Osteoblast (primary cell): ENCODE results near the gene UBE2E1. TPM values are rescaled to one million over a fixed set of nuclear protein-coding genes. Genes with fewer than 3 reads are reported as not detected.
"Not testable (repeated sequence)": the region's sequence is repeated elsewhere in the genome, so short reads cannot be mapped to it uniquely, and the experiment has no call there.

Experiments used
- DNase-seq: peaks from one replicate; pipeline ENCODE4 v3.0.0; 2011; ENCODE audit warnings: low spot score, mixed read lengths; ENCODE audit not compliant: insufficient read length; ENCODE audit errors: missing footprints
- H2AFZ ChIP-seq: 2 replicates; pipeline ENCODE4 v1.6.0; 2011; ENCODE audit warnings: mild to moderate bottlenecking, low read length
- H3K27ac ChIP-seq: 2 replicates; pipeline ENCODE4 v1.5.1; 2011; ENCODE audit warnings: mild to moderate bottlenecking, low read depth, low read length, moderate library complexity
- H3K27me3 ChIP-seq: 2 replicates; pipeline ENCODE4 v1.6.0; 2012; ENCODE audit warnings: mild to moderate bottlenecking, control low read depth, inconsistent platforms, low read length, moderate library complexity; ENCODE audit not compliant: insufficient read depth
- H3K36me3 ChIP-seq: 2 replicates; pipeline ENCODE4 v1.5.1; 2011; ENCODE audit warnings: mild to moderate bottlenecking, low read length, control low read depth, moderate library complexity; ENCODE audit not compliant: insufficient read depth
- H3K4me1 ChIP-seq: 2 replicates; pipeline ENCODE4 v1.5.1; 2011; ENCODE audit warnings: mild to moderate bottlenecking, low read length, control low read depth, moderate library complexity; ENCODE audit not compliant: insufficient read depth
- H3K4me2 ChIP-seq: 2 replicates; pipeline ENCODE4 v1.6.0; 2011; ENCODE audit warnings: mild to moderate bottlenecking, low read length; ENCODE audit not compliant: insufficient read depth
- H3K4me3 ChIP-seq: fragments of 200-600 bp; sonication (generic); 3 replicates; pipeline ENCODE4 v1.5.1; 2012; ENCODE audit warnings: mild to moderate bottlenecking, low read length, inconsistent platforms; ENCODE audit not compliant: insufficient read depth
- H3K79me2 ChIP-seq: 2 replicates; pipeline ENCODE4 v1.6.0; 2012; ENCODE audit warnings: mild to moderate bottlenecking, low read length, control low read depth, inconsistent platforms; ENCODE audit not compliant: insufficient read depth
- H3K9me3 ChIP-seq: 2 replicates; pipeline ENCODE4 v1.5.1; 2011; ENCODE audit warnings: low read depth, low read length, control low read depth
- H4K20me1 ChIP-seq: 2 replicates; pipeline ENCODE4 v1.6.0; 2012; ENCODE audit warnings: mild to moderate bottlenecking, low read length, control low read depth; ENCODE audit not compliant: insufficient read depth
- total RNA-seq: library from RNA; depleted of rRNA; stranded (reverse); fragments of >200 nt; gene quantifications from 2 replicates; pipeline ENCODE4 v1.2.3, GENCODE V29; 2012
- TF ChIP-seq, protein P1 (sequence below): IDR thresholded peaks from 2 replicates; pipeline ENCODE4 v1.5.1; 2011; ENCODE audit warnings: mild to moderate bottlenecking, low read depth, low read length, moderate library complexity; ENCODE audit errors: extremely low read depth

The UBE2E1 gene
- total RNA-seq, 1 donor = 98.1 TPM

DNA sequence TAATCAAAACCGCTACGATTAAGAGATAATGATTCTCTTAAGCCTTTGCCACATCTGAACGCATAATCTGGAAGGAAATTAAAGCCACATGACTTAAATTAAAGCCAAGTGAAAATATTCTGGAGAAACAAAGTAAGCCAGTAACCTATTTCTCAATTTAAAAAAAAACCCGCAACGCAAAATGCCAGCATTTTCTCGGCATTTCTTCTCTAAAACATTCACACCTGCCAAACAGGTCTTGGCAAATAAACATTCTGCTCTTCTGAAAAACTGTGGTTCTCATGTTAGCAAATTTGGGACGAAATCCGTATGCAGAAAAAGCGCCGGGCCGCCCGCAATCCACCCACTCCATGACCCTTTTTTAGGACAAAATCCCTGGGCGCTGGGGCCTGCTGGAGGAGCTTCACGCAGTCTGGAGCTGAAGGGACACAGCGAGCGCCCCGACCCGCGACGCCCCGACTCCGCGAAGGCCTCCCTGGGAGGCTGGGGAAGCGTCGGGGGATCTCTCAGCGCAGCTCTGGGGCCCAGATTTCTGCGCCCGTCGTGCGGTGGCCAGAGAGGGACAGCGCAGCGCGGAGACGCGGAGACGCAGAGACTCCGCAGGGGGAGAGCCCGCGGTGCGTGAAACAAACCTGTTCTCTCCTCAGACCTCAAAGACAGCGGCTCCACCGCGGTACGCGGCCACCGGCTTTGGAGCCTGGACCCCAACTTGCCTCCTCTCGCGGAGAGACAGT is 110.6 kb downstream of the UBE2E1 start:
- peaks cover 44% of the 10 kb centered on the region for H3K79me2 ChIP-seq
- peak overlapping the region; percentile 91 for H3K4me3 ChIP-seq
- peaks cover 27% of the 10 kb centered on the region for H3K36me3 ChIP-seq
- no peaks in the 10 kb centered on the region for H3K27me3 ChIP-seq
- peak overlapping the region; percentile 85 for H3K27ac ChIP-seq
- DNase-seq = peak; percentile 77
- peaks cover 17% of the 10 kb centered on the region for H3K4me1 ChIP-seq
- H3K9me3 ChIP-seq = no peaks in the 10 kb centered on the region
- peak overlapping the region; percentile 87 for H3K4me2 ChIP-seq
- peaks cover 40% of the 10 kb centered on the region for H4K20me1 ChIP-seq
- TF ChIP-seq, protein P1, sequence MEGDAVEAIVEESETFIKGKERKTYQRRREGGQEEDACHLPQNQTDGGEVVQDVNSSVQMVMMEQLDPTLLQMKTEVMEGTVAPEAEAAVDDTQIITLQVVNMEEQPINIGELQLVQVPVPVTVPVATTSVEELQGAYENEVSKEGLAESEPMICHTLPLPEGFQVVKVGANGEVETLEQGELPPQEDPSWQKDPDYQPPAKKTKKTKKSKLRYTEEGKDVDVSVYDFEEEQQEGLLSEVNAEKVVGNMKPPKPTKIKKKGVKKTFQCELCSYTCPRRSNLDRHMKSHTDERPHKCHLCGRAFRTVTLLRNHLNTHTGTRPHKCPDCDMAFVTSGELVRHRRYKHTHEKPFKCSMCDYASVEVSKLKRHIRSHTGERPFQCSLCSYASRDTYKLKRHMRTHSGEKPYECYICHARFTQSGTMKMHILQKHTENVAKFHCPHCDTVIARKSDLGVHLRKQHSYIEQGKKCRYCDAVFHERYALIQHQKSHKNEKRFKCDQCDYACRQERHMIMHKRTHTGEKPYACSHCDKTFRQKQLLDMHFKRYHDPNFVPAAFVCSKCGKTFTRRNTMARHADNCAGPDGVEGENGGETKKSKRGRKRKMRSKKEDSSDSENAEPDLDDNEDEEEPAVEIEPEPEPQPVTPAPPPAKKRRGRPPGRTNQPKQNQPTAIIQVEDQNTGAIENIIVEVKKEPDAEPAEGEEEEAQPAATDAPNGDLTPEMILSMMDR = no peak
- peak overlapping the region; percentile 90 for H2AFZ ChIP-seq

DNA sequence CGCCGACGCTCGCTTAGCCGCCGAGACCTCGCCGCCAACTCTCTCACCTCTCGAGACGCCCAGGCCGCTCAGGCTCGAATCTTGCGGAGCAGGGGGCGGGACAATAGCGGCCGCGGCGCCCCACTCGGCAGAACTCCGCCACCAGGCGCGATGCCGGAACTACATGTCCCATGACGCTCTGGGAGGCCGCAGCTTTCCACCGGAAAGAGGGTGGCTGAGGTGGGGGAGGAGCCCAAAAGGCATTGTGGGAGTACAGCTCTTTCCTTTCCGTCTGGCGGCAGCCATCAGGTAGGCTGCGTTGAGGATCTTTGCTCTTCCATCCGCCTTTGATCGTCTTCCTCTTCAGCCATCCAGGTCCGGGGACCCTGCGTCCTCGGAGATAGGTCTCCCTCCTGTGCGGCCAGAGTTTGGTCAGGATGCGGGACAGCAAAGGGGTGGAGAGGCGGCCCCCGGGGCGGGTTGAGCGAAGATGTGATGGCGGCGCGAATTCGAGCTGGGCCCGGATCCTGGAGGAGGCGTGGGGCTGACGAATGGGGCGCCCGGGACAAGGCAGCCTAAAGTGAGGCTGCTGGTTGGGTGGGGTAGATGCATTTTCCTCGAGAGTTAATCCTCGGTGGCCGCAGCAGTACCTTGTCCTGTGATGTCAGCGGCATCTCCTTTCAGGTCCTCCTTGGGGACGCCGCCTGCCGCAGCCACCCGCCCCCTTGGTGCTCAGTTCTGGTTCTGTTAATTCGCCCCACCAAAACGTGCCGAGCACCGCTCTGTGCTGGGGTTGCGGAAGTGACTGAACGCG is 111.3 kb downstream of the UBE2E1 start, which contains the start of the genes NKIRAS1 and RPL15:
Gene NKIRAS1, minus strand, starts transcription at position 105 of the 793 bp plus-strand sequence. CDS start 6,086 bp downstream, outside the sequence.
Gene RPL15, plus strand, starts transcription at position 247 of the 793 bp plus-strand sequence. CDS start 728 bp downstream, outside the sequence.
- TF ChIP-seq, protein P1 = no peak
- peaks cover 27% of the 10 kb centered on the region for H3K36me3 ChIP-seq
- H3K4me3 ChIP-seq = peak within 1 kb of the TSS; percentile 91
- peak within 1 kb of the TSS; percentile 99 for H3K4me2 ChIP-seq
- H2AFZ ChIP-seq = peak within 1 kb of the TSS; percentile 90
- H3K4me1 ChIP-seq = peaks cover 17% of the 10 kb centered on the region
- H3K9me3 ChIP-seq = no peaks in the 10 kb centered on the region
- H3K79me2 ChIP-seq = peaks cover 44% of the 10 kb centered on the region
- peaks cover 40% of the 10 kb centered on the region for H4K20me1 ChIP-seq
- DNase-seq = peak; percentile 96
- peak within 1 kb of the TSS; percentile 85 for H3K27ac ChIP-seq
- H3K27me3 ChIP-seq = no peaks in the 10 kb centered on the region

DNA sequence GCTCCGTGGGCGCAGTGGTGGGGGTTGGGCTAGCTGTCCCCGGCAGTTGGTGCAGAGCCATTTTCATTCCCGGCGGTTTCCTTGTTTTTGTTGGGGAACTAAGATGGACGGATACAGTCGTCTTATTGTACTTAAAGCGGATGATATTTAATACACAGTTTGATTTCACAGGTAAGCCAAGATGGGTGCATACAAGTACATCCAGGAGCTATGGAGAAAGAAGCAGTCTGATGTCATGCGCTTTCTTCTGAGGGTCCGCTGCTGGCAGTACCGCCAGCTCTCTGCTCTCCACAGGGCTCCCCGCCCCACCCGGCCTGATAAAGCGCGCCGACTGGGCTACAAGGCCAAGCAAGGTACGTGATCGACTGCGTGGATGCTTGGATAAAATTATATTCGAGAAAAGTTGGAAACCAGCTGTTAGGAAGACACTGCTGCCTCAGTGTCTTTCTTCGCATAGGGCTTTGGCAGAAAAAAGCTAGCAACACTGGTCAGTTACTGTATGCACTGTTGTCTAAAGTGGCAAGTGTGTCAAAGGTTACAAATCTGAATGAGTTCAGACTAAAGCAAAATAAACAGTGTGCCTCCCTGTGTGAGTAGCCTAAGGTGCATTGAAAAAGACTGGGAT is 112.0 kb downstream of the UBE2E1 start:
- peaks cover 44% of the 10 kb centered on the region for H3K79me2 ChIP-seq
- not testable (repeated sequence) for DNase-seq

DNA sequence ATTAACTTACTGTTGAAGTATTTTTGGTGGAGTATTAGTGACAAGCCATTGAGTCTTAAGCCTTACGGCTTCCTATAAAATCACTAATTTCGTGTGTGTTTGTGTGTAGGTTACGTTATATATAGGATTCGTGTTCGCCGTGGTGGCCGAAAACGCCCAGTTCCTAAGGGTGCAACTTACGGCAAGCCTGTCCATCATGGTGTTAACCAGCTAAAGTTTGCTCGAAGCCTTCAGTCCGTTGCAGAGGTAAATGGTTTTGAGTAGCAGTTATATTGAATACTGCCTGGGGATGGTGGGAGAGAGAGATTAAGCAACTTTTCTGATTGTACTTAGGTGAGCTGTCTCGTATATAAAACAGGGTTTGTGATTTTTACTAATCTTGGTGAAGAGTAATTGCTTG is 112.6 kb downstream of the UBE2E1 start:
- Histone ChIP-seq H3K27ac (peak overlapping the region; percentile 85), H3K79me2 (peaks cover 44% of the 10 kb centered on the region), H4K20me1 (peaks cover 40% of the 10 kb centered on the region), H3K4me3 (peak overlapping the region; percentile 91), H3K36me3 (peaks cover 27% of the 10 kb centered on the region), H3K4me2 (peak overlapping the region; percentile 99), H3K4me1 (peaks cover 17% of the 10 kb centered on the region)
- H3K9me3 ChIP-seq, H3K27me3 ChIP-seq, DNase-seq, H2AFZ ChIP-seq: not testable (repeated sequence)

More for the DNA sequence above, 112.0 kb downstream of the UBE2E1 start:
- not testable (repeated sequence) for H3K27me3 ChIP-seq, H3K9me3 ChIP-seq, H2AFZ ChIP-seq
- Histone ChIP-seq H3K36me3 (peaks cover 27% of the 10 kb centered on the region), H3K27ac (peak overlapping the region; percentile 85), H3K4me3 (peak overlapping the region; percentile 91), H3K4me2 (peak overlapping the region; percentile 99), H3K4me1 (peaks cover 17% of the 10 kb centered on the region), H4K20me1 (peaks cover 40% of the 10 kb centered on the region)
